Uterus (tissue), 4 donors: ENCODE data around the gene MDFIC2. TPM values are rescaled to one million over a fixed set of nuclear protein-coding genes. Genes with fewer than 3 reads are reported as not detected.

Experiments
- DNase-seq, 2 donors: peaks; one replicate each; pipeline ENCODE4 v3.0.0-alpha.2; 2019 to 2020
- H3K27ac ChIP-seq, 2 donors: fragments of 200-600 bp; sonication (generic); 1 replicate in 1 of 2; 2 replicates in 1 of 2; pipeline ENCODE4 v1.5.1; 2016 to 2018
- H3K27me3 ChIP-seq, 2 donors: fragments of 200-600 bp; sonication (generic); one replicate each; pipeline ENCODE4 v1.5.1; 2018 to 2019; ENCODE audit warnings: control low read depth in 1 of 2
- H3K36me3 ChIP-seq, 2 donors: fragments of 200-600 bp; sonication (generic); one replicate each; pipeline ENCODE4 v1.5.1; 2019; ENCODE audit warnings: control low read depth in 1 of 2
- H3K4me1 ChIP-seq, 2 donors: fragments of 200-600 bp; sonication (generic); one replicate each; pipeline ENCODE4 v1.5.1; 2018 to 2019; ENCODE audit warnings: control low read depth in 1 of 2
- H3K4me3 ChIP-seq, 2 donors: fragments of 200-600 bp; sonication (generic); 1 replicate in 1 of 2; 2 replicates in 1 of 2; pipeline ENCODE4 v1.5.1; 2018 to 2019; ENCODE audit warnings: mild to moderate bottlenecking in 1 of 2
- H3K9me3 ChIP-seq, 2 donors: fragments of 200-600 bp; sonication (generic); one replicate each; pipeline ENCODE4 v1.5.1; 2019; ENCODE audit warnings: control low read depth in 1 of 2
- POLR2A ChIP-seq, 2 donors: fragments of 450-650 bp; IDR thresholded peaks; one replicate each; pipeline ENCODE4 v1.6.1; 2016; ENCODE audit warnings: antibody characterized with exemption in 2 of 2, mild to moderate bottlenecking in 1 of 2, moderate library complexity in 1 of 2
- intact Hi-C: fragments of 100-400 bp; cut with DNase I; formaldehyde crosslinking; loops from one replicate; pipeline ENCODE4 v1.15.1; 2023; ENCODE audit warnings: low total_unique reads
- total RNA-seq, 4 donors: library from RNA; depleted of rRNA in 3 of 4; stranded (reverse); fragments of >200 nt in 3 of 4; gene quantifications; one replicate each; pipeline versions ENCODE4 v1.1.0 to v1.2.4, GENCODE V29; 2014 to 2023
- TF ChIP-seq, protein P1 (sequence below), 4 experiments: fragments of 200-600 bp in 2 of 4; fragments of 450-650 bp in 2 of 4; sonication (generic) in 2 of 4; IDR thresholded peaks; one replicate each; pipeline ENCODE4 v1.5.1; 2016 to 2019; ENCODE audit warnings: antibody characterized with exemption in 4 of 4, mild to moderate bottlenecking in 2 of 4, moderate library complexity in 1 of 4
- donor health status: DM: yes; HTN: yes; CAD: no.

MDFIC2 gene
- total RNA-seq, 4 donors from 2014 or later: not detected

DNA sequence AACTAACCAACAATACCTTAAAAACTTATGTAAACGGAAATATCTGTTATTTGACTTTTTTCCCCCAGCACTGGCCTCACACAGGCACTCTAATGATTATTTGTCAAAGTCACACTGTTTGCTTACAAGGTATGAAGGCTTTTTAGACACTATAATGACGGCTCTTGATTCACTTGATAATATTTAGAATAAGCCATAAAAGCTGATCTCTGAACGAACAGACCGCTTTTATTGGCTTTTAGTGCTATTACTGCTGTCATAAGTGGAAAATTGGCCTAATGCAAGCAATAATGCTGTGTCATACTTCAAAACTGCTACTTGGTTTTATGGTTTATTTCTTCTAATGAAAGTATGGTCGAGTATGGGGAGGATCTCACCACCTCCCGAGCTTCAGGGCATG is 35.1 kb downstream of the MDFIC2 start:
- Histone ChIP-seq H3K36me3 (no peaks in the 10 kb centered on the region), H3K4me3 (no peak overlapping the region), H3K4me1 (no peaks in the 10 kb centered on the region), H3K9me3 (no peaks in the 10 kb centered on the region), H3K27ac (no peak overlapping the region), H3K27me3 (no peaks in the 10 kb centered on the region)
- no peak for TF ChIP-seq POLR2A (IDR thresholded peaks at IDR 0.05)
- TF ChIP-seq, protein P1, sequence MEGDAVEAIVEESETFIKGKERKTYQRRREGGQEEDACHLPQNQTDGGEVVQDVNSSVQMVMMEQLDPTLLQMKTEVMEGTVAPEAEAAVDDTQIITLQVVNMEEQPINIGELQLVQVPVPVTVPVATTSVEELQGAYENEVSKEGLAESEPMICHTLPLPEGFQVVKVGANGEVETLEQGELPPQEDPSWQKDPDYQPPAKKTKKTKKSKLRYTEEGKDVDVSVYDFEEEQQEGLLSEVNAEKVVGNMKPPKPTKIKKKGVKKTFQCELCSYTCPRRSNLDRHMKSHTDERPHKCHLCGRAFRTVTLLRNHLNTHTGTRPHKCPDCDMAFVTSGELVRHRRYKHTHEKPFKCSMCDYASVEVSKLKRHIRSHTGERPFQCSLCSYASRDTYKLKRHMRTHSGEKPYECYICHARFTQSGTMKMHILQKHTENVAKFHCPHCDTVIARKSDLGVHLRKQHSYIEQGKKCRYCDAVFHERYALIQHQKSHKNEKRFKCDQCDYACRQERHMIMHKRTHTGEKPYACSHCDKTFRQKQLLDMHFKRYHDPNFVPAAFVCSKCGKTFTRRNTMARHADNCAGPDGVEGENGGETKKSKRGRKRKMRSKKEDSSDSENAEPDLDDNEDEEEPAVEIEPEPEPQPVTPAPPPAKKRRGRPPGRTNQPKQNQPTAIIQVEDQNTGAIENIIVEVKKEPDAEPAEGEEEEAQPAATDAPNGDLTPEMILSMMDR (IDR thresholded peaks at IDR 0.05): no peak
- intact Hi-C loops: no loop called here
- DNase-seq: no peak

DNA sequence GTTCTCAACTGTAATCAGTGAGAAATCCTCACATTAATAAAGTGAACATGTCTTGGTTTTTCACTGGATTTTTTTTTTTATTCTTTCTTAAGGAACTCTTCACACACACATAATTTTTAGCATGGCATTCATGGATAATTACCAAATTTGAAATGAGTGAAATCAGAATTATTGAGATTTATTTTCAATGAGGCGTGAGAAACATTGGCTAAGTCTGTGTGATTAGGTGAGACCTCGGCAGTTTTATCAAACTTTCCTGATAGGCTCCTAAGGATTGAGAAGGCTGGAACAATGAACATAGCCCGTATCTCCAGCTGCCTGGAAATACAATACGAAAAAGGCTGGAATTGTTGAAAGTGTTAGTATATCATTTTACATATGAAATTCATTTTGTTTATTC is 35.5 kb downstream of the MDFIC2 start:
- intact Hi-C loops: no loop called here

DNA sequence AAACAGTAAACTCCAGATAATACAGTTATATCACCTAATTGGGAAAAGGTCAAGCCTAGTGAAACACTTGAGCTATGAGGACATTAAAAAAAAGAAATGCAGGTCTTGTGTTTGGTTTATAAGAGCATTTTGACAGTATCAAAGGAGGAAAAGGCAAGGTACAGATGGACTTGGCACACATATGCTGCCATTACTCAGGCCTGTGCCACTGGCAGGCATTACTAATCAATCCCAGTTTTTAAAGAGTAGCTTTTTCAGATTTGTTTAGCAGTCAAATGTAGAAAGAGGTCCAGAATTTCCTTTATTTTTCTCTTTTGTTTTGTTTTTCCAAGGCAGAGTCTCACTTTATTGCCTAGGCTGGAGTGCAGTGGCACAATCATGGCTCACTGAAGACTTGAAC is 38.9 kb downstream of the MDFIC2 start:
- Histone ChIP-seq H3K27ac (no peak overlapping the region), H3K4me1 (no peaks in the 10 kb centered on the region)
- no peak for TF ChIP-seq POLR2A (IDR thresholded peaks at IDR 0.05)
- TF ChIP-seq, protein P1 (IDR thresholded peaks at IDR 0.05): no peak

More for the DNA sequence above, 35.5 kb downstream of the MDFIC2 start:
- no peaks in the 10 kb centered on the region for H3K4me1 ChIP-seq
- no peaks in the 10 kb centered on the region for H3K9me3 ChIP-seq
- no peaks in the 10 kb centered on the region for H3K36me3 ChIP-seq
- H3K4me3 ChIP-seq: no peak overlapping the region
- H3K27me3 ChIP-seq: no peaks in the 10 kb centered on the region
- no peak overlapping the region for H3K27ac ChIP-seq
- no peak for TF ChIP-seq POLR2A (IDR thresholded peaks at IDR 0.05)
- TF ChIP-seq, protein P1 (IDR thresholded peaks at IDR 0.05): no peak
- no peak for DNase-seq

DNA sequence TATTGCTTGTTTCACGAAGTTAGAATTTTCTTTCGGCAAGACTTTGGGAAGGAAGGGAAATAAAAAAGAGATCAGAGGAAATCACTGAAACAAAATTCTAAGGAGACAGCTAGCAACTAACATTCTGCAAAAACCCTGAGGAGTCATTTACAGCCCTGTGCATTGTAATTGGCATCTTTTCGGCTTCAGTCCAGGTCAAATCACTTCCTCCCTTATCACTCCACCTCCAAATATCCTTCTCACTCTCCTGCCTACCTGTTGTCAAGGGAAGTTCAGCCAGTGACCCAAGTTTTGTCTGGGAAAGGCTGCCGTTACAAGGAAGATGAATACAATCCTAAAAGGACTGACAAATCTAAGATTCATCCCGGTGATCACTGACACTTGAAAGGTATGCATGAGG is 39.6 kb downstream of the MDFIC2 start:
- TF ChIP-seq POLR2A (IDR thresholded peaks at IDR 0.05): no peak
- TF ChIP-seq, protein P1 (IDR thresholded peaks at IDR 0.05): no peak
- intact Hi-C loops: no loop called here
- no peak for DNase-seq
- H3K4me3 ChIP-seq: no peak overlapping the region
- no peaks in the 10 kb centered on the region for H3K27me3 ChIP-seq
- H3K27ac ChIP-seq: no peak overlapping the region
- no peaks in the 10 kb centered on the region for H3K4me1 ChIP-seq
- no peaks in the 10 kb centered on the region for H3K9me3 ChIP-seq
- H3K36me3 ChIP-seq: no peaks in the 10 kb centered on the region

More for the DNA sequence above, 38.9 kb downstream of the MDFIC2 start:
- intact Hi-C loops: no loop called here
- Histone ChIP-seq H3K36me3 (no peaks in the 10 kb centered on the region), H3K9me3 (no peaks in the 10 kb centered on the region), H3K4me3 (no peak overlapping the region), H3K27me3 (no peaks in the 10 kb centered on the region)
- DNase-seq: no peak

DNA sequence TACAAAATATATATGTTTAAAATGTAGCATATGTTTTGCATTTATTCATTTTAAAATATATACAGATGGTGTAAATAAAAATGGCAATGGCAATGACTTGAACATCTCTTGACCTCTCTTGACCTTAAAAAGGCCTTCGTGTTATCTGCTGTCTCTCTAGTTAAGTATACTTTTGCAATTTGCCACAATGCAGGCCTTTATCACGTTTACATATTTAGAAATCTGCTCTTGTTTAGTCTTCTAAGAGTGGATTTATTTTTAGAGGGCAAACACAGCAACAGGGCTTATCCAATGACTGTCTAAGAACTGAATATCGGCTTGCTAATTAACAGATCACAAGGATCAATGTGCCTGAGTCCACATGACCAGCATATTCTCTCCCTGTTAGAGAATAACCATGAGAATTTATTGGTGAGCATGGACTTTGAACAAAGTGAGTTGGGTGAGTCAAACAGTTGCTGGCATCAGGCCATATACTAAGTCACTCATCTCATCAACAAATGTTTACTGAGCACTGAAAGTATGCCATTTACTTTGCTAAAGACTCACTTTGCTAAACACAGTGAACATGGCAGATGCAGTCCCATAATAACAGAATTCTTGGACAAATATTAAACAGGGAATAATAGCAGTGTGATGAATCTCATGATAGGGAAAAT is 48.2 kb downstream of the MDFIC2 start:
- Histone ChIP-seq H3K36me3 (no peaks in the 10 kb centered on the region), H3K4me3 (no peak overlapping the region), H3K9me3 (no peaks in the 10 kb centered on the region), H3K27ac (no peak overlapping the region), H3K4me1 (no peaks in the 10 kb centered on the region), H3K27me3 (no peaks in the 10 kb centered on the region)
- no peak for DNase-seq
- TF ChIP-seq, protein P1 (IDR thresholded peaks at IDR 0.05): no peak
- TF ChIP-seq POLR2A (IDR thresholded peaks at IDR 0.05): no peak
- intact Hi-C loops: no loop called here
